GM18907 (cell line): ENCODE data around the gene CFAP45.

Experiments
- ATAC-seq: cut with Tn5 transposase; IDR thresholded peaks from one replicate; pipeline ENCODE4 v1.9.1; 2021; ENCODE audit warnings: mild to moderate bottlenecking, moderate library complexity; ENCODE audit not compliant: unreplicated experiment

CFAP45 gene

DNA sequence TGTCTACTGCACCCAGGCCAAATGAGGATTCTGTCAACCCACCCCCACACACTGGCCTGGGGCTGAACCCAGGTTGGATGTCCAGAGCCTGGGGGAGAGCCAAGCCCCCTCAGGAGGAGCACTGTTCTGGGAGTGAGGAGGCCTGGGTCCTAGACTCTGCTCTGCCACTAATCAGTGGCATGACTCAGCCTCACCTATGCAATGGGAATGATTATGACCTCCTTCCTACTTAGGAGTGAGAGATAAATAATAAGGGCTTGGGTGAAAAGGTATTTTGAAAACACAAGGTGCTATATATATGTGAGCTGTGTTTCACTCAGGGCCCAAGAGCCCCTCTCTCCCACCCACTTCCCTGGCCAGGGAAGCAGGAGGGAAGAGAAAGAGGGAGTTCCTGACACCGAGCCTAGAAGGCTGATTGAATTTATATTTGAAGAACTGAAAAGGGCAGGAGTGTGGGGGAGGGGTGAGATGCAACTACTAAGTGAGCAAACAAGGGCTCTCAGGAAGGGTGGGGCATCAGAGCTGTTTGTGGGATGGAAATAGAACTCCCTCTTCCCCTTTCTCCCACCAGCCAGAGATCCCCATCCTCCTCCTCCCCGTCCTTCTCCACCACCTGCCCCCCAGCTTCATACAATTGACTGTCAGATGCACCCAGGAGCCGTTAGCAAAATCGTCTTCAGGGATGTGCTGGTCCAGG, 37.2 kb upstream of the CFAP45 start:
- ATAC-seq, result no peak

DNA sequence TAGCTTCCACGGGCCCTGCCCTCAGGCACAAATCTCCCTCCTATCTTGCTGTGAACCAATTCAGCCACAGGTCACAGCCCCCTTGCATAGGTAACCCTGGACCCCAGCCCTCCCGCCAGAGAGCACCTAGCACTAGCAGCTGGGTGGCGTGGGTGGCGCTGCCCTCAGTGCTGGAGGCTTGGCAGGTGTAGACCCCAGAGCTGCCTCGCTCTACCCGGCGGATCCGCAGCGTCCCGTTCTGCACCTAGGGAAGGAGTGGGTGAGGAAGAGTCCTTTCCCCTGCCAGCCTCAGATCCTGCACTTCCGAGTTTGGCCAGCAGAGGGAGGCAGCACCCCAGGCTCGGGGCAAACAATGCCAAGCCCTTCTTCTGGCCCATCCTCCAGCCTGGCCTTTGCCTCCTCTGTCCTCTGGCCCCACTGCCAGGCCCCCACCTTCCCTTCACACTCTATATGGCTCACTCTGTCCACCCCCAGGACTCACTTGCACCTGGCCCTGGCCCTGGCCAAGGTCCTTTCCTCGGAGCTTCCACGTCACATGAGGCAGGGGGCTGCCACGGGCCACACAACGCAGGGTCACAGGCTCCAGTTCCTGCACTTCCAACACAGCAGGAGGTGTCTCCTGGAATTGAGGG, 36.4 kb upstream of the CFAP45 start:
- peak; percentile 51 for ATAC-seq

DNA sequence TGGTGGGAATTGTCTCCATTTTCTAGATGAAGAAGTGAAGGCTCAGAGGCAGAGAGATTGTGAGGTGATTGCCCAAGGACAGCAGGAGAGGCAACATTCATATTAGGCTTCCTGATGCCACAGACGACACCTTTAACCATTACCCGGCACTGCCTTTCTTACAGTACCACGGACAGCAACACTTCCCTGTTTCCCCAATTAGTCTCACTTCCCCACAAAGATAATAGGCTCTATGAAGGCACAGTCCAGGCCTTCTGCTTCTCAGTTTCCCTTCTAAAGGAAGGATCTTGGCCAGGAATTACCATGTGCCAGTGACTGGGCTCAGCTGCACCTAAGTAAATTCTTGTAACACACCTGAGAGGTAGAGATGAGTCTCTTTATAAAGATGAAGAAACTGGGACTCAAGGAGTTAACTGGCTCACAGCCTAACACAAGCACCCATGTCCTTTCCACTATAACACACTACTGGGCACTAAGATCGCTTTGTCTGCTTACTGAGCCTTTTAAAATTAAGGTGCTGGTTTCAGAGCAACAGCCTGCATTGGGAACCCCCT, 35.8 kb upstream of the CFAP45 start:
- ATAC-seq, result no peak

DNA sequence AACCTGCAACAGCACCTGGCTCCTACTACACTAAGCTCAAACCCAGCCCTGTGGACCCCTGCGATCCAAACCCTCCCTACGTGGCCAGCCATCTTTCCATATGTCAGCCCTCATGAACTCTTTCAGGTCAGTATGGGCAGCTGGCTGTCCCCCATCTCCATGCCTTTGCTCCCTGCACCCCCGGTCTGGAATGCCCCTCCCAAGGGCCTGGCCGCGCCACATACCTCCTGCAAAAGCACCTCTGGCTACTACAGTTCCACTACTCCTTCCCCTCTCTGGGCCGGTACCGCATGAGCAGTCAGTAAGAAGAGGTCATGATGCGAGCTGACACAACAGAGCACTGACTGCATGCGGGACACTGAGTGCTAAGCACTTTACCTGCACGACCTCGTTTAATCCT, 35.3 kb upstream of the CFAP45 start:
- no peak for ATAC-seq

DNA sequence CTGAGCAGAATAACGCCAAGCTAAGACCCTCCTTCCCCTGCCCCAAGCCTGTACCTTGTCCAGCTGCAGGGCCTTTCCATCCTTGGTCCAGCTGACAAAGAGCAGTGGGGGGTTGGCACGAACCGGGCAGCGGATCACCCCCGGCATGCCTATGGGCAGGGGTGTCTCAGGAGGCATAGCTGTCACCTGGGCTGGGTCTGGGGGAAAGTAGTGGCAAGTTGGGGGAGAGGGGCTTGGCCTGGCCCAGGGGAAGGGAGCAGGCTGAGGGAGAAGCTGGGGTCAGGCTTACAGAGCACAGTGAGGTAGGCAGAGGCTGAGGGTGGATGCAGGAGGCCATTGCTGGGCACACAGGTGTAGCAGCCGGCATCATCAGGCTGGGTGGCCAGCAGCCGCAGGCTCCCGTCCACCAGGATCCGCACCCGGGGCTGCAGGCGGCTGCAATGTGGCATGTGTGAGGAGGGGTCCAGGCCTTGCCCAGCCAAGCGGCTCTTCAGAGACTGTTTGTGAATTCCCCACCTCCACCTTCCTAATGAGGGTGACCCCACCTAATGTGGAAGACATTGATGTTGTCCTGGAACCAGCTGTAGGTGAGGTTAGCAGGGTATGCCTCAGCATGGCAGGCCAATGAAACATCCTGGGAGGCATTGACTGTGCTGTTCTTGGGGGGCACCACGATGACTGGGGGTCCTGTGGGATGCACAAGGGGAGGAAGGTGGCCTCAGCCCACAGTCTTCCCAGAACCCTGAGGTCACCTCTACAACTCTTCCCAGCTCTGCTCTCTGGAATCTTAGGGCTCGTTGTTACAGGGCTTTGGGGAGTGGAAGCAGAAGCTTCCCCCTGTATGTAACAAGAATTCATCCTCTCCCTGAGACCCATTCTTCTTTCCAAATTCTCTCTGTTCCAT, 34.4 kb upstream of the CFAP45 start:
- ATAC-seq, result no peak

DNA sequence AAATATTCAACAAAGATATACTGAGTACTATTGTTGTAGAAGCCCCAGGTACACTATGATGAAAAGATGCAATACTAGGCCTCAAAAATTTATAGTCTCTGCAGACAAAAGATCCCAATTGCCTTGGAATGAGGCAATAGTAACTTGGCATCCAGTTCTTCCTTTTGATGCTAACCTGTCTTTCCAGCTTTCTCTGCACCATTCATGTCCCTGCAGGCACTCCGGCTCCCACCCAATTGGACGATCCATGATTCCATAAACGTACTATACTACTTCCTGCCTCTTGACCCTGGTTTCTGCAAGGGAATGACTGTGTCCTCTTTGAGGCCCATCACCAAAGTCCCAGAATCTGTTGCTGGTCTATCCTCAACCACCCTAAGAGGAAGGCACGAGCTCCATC, 33.4 kb upstream of the CFAP45 start:
- ATAC-seq, result no peak

DNA sequence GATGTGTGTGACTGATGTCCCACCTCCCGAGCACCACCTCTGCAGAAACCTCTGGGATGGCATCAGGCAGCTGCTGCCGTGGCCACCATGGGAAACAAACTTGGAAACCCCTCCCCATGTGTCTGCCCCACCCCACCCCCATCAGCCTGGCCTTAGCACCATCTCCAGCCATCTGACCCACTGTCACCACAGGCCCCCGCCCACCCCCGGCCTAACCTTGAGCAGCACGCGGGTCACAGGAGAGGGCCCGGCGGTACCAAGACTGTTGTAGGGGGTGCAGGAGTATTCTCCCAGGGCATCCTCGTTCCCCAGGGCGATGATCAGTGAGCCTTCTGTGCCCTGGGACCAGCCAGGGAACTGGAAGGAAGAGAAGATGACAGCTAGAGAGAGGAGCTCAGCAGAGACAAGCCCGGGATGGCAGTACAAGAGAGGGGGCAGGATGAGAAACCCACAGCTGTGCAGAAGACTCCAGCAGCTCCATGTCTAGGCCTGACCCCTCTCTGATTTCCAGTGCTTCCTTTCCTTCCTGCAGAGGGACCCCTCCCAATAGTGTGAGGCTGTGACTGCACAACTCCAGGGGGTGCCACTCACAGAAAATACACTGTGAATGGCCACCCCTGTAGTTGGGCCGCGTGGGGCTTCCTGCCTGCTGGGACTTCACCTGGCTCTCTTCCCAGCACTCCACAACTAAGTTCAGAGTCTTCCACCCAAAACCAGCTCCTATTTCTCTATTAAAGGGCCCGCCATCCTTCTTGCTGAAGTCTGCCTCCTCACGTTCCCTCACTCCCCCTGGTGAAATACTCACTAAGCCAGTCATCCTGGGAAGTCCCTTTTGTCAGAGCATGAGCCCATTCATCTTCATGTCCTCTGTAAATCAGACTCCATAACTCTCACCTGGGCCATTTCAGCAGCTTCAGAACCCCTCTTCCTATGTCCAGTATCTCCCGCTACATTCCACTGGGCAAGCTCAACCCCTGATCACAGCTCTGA, 32.6 kb upstream of the CFAP45 start:
- ATAC-seq, result no peak

DNA sequence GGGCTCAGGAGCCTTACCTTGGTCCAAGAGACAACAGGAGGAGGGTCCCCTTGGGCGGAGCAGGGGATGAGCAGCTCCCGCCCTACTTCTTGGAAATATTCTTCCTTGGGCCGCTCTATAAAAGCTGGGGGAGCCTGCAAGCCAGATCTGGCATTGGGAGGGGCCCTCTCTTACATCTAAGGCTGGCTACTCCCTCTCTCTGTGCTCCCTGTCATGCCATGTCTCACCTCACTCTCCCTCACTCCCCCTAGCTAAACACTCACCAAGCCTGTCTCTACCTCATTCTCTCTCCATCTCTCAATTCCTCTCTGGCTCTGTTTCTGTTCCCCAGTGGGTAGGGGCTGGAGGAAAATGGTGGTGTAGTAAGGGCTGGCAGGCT, 31.8 kb upstream of the CFAP45 start:
- no peak for ATAC-seq

DNA sequence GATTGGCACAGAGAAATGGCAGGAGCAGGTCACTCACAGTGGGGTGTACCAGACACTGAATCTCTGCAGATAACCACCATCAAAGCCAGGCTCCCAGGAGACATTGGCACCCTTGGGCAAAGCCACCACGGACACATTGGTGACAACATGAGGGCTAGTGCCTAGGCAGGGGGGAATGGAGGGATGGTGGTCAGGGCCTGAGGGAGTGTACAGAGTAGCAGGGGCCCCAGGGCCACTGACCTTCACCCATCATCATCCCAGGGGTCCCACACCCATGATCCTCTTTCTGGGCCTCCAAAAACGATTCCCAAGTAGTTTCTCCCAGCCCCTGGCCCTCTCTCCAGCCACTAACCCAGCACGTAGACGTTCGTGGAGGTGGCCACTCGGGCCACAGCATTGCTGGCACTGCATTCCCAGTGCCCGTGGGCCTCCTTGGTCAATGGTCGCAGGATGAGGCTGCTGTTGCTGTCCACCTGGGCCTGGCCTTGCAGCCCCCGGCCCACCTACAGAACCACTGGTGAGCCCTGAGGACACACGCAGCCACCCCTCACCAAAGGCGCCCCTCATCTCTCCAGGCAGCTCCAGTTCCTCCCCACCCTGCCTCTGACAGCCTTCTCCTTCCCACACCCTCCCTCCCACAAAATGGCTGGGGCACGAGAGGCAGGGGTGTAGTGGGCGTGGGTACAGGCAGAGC, 31.3 kb upstream of the CFAP45 start:
- no peak for ATAC-seq

DNA sequence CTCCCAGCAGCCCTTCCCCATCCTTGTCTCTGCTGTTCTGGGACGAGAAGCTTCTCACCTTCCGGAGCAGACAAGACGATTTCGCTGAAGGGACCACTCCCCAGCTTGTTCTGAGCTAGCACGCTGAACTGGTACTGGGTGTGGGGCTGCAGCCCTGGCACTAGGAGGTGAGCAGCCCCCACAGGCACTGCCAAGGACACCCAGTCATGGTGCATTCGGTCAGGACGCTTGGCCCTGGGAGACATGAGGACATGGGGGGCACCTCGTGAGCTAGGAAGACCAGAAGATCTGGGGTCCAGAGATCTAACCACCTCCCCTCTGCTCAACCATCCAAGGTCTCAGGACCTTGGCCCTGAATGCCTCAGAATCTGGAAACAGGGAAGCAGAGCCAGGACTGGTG, 30.7 kb upstream of the CFAP45 start:
- ATAC-seq, result no peak

DNA sequence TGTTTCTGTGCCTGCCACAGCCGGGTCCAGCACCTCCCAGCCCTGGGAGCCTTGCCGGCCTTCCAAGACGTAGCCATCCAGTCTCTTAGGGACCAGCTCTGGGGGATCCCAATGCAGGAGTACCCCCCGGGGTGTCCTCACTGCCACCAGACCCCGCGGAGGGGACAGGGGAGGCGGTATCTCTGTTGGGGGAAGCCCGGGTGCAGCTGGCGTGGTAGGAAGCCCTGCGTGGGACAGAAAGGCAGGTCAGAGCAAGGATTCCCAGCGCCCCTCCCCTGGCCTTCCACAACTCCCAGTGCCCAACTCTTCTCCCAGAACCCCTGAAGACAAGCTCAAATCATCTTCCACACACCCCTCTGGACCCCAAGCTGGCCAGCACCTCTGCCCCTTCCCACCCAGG, 30.3 kb upstream of the CFAP45 start:
- no peak for ATAC-seq

DNA sequence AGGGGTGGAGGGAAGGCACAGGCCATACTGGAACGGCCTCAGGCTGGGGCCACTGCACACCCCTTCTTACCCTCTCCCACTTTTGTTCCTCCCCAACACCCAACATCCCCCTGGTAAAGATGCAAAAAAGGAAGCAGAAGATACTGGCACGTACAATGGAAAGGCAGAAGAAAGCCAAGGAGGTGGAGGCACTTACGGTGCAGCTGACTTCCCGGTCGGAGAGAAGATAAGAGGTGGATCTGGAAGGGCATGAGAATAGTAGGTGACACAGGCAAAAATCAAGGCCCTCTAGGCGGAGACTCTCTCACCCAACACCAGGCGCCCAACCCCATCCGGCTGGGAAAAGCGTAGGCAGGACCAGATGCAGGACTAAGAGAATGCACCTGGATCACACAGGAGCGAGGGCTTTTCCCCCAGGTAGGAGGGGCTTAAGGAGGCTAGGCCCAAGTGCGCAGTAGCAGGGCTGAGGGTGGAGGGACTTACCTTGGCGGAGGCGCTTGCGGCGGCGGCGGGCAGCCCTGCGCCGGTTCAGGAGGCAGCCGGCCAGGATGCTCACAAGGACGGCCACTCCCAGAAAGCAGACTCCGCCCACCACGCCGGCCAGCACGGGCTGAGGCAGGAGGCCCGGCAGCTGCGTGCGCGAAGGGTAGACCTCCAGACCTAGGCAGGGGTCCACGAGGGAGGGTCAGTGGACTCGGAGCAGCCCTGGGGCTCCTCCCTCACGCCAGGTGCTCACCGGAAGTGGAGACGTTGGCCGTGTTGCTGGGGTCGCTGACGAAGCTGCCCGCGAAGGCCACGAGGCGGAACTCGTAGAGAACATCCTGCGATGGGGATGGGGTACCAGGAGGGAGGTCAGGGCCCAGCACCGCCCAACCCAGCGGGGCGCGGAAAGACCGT, 29.4 kb upstream of the CFAP45 start:
- no peak for ATAC-seq

DNA sequence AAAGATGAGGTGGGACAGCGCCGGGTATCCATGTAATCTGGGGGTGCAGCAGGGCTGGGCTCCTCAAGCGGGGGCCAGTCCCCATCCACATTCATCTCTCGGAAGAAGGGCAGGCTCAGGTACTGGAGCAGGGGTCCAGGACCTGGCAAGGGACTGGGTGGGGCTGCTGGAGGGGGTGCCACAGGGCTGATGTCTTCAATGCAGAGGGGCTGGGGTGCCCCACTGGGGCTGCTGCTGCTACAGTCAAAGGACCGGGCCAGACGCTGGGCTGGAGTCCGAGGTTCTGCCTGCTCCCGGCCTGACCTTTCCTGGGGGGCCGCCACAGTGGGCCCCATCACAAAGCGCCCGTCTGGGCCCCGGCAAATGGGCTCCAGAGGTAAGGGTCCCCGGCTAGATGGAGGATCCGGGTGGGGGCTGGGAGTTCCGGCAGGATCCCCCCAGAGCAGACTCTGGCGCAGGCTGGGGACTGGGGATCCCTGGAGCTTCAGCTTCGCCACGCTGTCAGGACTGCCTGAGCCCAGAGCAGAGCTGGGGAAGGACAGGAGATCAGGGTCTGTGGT, 28.6 kb upstream of the CFAP45 start:
- no peak for ATAC-seq

DNA sequence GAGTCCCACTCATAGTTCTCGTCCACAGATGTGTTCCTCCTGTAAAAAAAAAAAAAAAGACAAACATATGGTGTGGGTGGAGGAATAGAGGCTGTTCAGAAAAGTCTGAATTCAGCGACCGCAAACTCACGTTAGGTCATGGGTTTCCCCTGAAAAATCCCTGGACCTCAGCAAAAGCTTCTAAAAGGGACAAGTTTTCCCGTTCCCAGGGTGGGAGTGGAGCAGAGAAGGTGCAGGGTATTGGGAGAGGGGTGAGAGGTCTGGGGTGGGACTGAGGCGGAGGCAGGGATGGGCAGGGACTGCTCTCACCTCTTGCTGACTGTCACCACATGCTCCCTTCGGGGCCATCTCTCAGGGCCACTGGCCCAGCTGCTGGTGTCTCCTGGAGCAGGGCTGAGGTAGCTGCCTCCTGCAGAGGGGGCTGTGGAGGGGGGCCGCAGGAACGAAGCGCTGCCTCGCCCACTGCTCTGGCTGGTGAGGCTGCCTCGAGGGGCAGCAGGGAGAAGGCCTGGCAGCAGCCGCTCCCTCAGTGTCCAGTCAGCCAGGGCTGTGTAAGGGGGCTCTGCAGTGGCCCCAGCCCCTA, 28.0 kb upstream of the CFAP45 start:
- no peak for ATAC-seq

DNA sequence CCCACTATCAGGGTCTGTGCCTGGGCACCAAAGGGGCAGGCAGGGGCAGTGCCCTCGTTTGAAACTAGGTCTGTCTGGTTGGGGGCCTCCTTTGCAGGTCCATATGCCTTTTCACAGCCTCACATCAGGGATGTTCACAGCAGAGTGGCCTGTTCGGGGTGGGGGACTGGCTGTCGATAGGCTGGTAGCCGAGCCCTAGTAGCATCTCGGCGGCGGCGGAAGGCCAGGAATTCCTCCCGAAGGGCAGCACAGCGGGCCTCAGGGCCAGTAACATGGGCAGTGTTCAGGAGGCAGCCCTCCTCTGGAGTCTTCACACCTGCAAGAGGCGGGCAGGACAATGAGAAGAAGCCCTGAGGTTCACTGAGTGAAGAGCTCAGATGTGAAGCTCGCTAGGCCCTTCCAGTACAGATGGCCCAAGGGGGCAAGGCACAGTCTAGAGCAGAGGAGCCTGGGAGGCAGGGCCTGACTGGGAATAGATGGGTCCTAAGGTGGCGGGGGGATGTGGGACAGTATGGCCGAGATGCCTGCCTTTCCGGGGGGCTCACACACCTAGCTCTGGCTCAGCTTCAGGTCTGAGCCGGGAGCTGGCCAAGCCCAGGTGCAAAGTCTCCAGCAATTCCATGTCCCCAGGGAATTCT, 27.4 kb upstream of the CFAP45 start:
- no peak for ATAC-seq

DNA sequence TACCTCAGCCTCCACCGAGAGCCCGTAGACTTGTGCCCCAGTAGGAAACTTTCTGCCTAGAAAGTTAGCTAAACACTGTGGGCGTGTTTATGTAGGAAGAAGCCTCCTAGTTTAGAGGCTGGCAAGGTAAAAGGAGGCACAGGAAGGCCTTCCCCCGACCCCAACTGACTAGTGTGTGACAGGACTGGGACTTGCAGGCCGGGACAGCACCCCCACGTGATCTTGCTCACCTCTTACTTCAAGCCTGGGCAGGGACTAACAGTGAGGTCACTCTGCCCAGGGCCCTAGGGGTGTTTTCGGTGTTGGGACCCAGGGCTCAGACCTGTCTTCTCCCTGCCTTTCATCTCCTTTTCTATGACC, 25.7 kb upstream of the CFAP45 start:
- peak; percentile 2 for ATAC-seq

DNA sequence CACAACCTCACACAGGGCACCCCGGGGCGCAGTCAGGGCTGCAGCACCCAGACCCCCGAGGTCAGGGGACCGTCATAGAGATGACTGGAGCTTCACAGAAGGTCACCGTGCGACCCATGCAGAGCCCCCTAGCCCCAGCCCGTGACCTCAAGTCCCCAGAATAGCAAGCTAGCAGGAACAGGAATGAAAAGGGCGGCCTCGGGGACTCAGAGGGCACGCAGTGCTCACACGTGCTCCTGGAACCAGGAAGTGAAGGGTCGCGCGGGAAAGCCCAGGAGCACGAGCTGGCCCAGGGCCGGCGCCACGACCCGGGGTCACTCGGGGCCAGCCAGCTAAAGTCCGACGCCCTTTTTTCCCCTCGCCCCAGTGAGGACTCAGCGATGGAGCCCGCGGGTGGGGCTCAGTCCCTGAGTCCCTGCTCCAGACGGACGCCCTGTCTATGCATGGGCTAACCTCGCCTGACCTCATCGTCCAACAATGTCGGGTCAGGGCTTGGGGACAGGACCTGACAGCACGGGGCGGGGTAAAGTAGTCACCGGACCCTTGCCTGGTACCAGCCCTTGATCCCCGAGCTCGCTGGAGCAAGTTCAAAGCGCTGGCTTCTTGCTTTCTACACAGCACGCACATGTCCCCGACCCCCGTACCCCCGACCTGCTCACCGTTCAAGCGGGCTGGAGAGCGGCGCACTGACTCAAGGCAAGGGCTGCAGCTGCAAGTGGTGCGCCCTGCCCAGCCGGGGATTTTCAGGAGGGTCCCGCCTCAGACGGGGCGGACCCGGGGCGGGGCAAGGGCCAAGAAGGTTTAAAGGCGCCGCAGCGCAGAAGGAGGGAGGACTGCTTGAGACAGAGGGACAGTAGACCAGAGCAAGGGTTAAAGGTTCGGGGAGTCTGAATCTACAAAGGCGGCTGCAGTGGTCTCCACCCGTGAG, 25.1 kb upstream of the CFAP45 start, which contains the start of gene TAGLN2:
TSS of gene TAGLN2 (minus strand) at position 717 of the 928 bp plus-strand sequence. CDS start 4,998 bp downstream, outside the sequence.
- ATAC-seq, result peak; percentile 70
